HG02623 (cell line): Measurements from ENCODE around the gene TIGIT.
A peak's percentile ranks its signal among the peaks of the same experiment; 100 is the strongest.

Source experiments
- ATAC-seq: cut with Tn5 transposase; IDR thresholded peaks from one replicate; pipeline ENCODE4 v1.9.1; 2021; ENCODE audit warnings: moderate library complexity; ENCODE audit not compliant: unreplicated experiment

TIGIT gene

DNA sequence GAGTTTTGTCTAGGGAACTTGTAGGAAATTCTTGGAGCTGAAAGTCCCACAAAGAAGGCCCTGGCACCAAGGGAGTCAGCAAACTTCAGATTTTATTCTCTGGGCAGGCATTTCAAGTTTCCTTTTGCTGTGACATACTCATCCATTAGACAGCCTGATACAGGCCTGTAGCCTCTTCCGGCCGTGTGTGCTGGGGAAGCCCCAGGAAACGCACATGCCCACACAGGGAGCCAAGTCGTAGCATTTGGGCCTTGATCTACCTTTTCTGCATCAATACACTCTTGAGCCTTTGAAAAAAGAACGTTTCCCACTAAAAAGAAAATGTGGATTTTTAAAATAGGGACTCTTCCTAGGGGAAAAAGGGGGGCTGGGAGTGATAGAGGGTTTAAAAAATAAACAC lies 15.0 kb downstream of the TIGIT start:
- ATAC-seq = peak; percentile 74

DNA sequence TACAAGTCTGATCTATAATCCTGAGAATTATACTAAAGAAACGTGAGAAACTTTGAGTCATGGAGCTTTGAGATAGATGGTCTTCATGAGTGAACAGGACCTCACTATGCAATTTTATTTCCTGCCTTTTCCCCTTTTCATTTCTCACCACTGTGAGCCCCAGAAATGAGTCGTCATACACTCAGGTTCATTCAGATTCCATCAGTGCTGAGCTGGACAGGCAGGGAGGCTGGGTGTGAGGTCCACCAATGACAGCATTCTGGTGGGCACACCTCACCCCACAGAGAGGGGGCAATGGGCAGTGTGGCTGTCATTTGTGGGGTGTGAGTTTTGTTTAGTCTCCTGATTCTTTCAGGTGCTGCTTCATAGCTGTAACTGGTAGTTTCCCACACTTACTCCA lies 16.9 kb downstream of the TIGIT start:
- ATAC-seq = no peak

GRCh38 chr3:114313426-114313825 lies 19.6 kb downstream of the TIGIT start:
- ATAC-seq = no peak

GRCh38 chr3:114314282-114314681 lies 20.5 kb downstream of the TIGIT start:
- no peak for ATAC-seq

DNA sequence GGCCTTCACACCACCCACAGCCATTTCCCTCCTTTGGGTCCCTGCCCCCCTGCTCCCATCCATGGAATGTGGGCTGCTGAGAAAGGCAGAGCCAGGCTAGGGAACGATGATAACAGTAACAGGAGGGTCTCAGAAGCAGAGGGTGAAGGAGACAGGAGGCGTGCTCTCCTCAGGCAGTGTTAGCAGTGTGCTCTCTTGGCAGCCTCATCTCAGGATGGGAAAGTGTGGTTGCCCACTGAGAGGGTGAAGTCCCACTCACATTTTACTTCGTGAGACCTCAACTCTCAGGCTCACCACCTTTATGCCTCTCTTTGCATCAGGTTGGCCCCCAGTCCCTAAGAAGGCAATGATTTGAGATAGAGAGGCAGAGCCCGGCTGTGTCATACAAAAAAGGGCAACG lies 24.5 kb downstream of the TIGIT start:
- ATAC-seq = no peak

- ATAC-seq = no peak
These were observed 25.6 kb downstream of the TIGIT start for GRCh38 chr3:114319453-114319852.

DNA sequence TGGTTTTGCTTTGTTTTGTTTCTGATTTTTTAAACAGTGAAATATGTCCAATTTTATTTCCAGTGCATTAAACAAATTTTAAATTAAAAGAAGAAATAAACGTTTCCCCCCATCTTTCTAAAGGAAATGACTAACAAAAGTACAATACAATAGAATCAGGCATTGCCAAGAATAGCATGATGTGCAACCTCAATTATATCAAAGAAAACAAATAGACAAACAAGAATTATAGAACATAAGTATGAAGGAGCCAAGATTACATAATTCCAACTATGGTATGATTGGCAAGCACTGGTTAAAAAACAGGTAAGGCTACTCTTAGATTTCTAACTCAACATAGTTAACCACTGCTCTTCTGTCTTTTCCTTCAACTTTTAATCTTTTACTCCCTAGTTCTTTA lies 26.4 kb downstream of the TIGIT start:
- no peak for ATAC-seq

DNA sequence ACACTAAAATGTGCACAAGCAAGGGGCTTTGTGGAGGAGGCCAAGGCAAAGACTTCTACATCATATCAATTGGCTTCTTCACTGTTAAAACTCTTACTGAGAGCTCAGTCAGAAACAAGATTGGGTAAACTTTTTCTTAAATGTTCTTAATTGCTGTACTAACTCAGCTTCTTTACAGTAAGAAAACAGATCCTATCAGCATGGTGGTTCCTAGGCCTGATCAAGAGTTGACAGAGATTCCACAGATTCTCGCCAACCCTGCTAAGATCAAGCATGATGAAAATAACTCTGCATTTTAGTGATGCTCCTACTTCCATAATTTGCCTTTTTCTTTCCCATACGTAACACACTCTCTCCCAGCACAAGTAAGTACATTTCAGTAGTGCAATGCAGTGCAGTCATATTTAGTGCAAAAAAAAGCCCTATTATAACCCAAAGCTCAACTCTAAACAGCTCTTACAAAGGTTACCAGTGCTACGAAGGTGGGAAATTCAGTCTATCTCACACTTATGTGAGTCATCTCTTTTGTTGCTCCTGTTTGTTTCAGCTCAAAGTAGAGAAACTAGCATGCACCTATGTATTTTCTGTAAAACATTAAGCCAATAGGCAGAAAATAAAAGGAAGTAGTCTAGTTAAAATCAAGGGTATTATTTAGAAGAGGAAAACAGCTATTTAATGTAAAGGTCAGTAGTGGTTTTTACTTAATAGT lies 29.9 kb downstream of the TIGIT start:
- ATAC-seq = no peak

- no peak for ATAC-seq
These were observed 33.8 kb downstream of the TIGIT start for GRCh38 chr3:114327665-114328064.

GRCh38 chr3:114328345-114328744 lies 34.5 kb downstream of the TIGIT start:
- ATAC-seq = no peak

DNA sequence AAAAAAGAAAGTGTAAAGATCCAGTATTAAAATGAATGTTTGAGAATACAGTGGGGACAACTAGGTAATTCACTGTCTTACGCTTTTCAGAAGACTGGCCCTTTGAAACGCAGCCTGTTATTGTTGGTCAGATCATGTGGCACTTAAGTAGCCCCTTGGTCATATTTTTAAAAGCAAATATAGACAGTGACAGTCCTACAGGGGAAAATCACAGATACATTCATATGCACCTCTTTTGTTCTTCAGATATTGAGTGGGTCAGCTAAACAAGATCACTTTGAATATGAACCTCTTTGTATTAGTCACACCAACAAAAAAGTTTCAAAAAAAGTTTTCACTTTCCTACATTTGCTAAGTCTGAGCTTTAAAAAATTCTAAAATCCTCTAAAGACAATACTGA lies 36.0 kb downstream of the TIGIT start:
- no peak for ATAC-seq

DNA sequence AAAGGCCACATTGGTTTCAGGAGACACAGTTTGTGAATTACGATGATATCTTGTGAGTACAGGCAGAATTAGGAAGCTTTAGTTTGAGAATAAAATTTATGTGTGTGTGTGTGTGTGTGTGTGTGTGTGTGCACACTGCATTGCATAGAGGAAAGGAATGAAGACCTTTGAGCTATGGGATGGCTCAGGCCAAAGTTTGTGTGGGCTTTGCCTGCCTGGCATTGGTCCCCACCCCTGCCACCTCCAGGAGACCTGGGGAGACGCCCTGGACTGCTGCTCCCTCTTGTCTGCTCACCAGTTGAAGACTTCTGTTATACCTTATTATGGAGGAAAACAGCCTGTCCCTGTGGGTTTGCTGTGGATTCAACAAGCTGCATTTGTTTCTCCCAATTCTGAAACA lies 37.2 kb downstream of the TIGIT start:
- no peak for ATAC-seq

DNA sequence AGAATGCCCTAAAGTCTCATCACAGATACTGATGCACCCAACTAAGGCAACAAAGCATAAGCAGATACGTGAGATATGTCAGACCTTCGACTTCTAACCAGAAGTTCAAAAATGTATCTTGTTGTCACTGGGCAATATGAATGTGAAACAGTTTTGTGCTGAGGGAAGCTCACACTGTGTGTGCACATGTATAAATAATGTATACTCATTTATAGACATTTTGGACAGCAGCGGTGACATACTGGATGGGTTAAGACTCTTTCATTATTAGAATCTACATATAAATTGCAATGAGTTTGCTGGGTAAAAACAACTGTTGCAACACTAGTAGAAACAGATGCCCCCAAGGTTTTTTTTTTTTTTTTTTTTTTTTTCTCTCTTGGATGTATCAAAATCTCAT lies 37.9 kb downstream of the TIGIT start:
- ATAC-seq = no peak

DNA sequence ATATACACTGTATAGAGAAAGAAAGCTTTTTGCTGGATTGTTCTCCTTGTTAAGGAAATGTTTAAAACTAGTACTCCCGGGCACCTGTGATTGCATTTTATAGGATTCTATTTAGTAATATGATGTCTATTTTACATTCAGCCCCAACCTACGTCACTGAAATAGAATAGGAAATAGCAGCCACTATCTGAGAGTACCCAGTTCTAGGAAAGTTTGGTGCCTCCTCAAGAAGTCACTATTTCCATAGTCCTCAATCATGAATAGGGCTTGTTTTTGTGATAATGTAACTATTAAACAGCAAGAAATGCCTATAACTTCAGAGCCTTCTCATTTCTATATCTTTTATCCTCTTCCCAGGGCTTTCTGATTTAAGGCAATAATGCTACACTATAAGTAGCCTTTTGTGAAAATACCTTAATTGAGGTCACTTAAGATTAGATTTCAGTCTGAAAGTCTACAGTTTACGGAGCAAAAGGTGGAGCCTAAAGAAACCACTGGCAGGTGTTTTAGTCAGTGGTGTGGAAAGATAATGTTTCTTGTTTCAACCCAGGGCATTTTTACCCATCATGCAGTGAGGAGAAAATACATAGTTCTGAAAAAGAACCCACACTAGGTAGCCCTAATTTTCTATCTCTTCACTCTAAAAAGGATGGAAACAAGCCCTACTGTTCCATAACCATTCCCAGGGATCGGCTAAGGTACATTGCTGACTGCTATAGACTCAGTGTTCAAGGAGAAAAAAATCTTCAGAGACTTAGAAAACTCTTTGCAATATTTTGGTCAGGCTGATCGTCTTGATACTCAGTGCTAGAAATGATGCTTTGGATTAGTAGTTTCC lies 38.7 kb downstream of the TIGIT start:
- ATAC-seq = peak; percentile 30

- no peak for ATAC-seq
These were observed 39.5 kb downstream of the TIGIT start for GRCh38 chr3:114333180-114333922.

- ATAC-seq = no peak
These were observed 40.1 kb downstream of the TIGIT start for GRCh38 chr3:114333923-114334240.

DNA sequence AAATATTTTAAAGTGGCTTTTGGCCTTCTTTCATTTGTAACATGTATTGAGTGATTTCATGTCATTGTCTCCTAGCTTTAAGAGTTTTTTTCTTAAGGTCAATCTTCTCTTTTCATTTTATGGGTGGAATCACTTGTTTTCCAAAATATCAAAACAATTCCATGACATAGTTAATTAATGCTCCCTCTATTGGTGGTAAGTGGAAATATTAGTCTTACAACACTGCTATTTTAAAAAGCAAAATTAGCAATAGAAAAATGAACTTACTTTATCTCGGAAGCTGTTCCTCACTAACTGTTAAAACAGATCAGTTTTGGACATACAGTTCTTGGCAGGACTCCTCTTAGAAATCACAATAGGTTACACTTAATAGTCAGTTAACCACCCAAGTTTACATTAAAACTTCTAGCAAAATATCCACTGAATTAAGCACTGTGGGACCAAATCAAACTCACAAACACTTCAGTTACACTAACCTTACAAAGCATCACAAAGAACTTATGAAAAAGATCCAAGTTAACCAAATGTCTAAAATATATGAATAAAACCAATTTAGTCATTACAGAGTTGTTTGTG lies 42.4 kb downstream of the TIGIT start:
- no peak for ATAC-seq

GRCh38 chr3:114336857-114337256 lies 43.0 kb downstream of the TIGIT start:
- no peak for ATAC-seq

GRCh38 chr3:114338651-114339357 lies 45.0 kb downstream of the TIGIT start:
- no peak for ATAC-seq

- ATAC-seq = no peak
These were observed 50.7 kb downstream of the TIGIT start for GRCh38 chr3:114344492-114344891.

GRCh38 chr3:114350271-114350670 lies 56.4 kb downstream of the TIGIT start:
- no peak for ATAC-seq
